ENCODE data around the gene GDPD5.

Gene GDPD5

GRCh38 chr11:75516140-75516539 is 9.6 kb downstream of the GDPD5 start:
- DNase-seq (ENCODE audit: low read depth in 2 of 2), result no peak

DNA sequence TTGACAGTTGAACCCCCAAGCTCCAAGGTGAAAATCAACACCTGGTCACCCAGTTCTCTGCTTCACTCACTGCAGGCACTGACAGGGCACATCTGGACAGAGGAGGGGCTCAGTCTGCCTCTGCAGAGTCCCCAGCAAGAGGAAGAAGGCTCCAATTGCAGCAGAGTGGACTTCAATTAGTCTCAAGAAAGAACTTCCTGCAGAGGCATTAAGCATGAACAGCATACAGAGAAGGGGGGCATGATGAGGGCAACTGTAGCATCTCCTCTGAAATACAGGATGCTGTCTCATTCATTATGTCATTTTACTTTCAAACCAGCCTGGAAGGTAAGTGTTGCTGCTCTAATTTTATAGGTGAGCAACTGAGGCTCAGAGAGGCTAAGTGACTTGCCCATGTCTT is 11.1 kb downstream of the GDPD5 start:
- no peak for DNase-seq (ENCODE audit: low read depth in 2 of 2)

- no peak for DNase-seq (ENCODE audit: low read depth in 2 of 2)
Observed at GRCh38 chr11:75513250-75513649, 12.5 kb downstream of the GDPD5 start.

- DNase-seq (ENCODE audit: low read depth in 2 of 2), result no peak
Observed at GRCh38 chr11:75510723-75511019, 15.1 kb downstream of the GDPD5 start.

- DNase-seq (ENCODE audit: low read depth in 2 of 2), result no peak
Observed at GRCh38 chr11:75510004-75510722, 15.6 kb downstream of the GDPD5 start.

DNA sequence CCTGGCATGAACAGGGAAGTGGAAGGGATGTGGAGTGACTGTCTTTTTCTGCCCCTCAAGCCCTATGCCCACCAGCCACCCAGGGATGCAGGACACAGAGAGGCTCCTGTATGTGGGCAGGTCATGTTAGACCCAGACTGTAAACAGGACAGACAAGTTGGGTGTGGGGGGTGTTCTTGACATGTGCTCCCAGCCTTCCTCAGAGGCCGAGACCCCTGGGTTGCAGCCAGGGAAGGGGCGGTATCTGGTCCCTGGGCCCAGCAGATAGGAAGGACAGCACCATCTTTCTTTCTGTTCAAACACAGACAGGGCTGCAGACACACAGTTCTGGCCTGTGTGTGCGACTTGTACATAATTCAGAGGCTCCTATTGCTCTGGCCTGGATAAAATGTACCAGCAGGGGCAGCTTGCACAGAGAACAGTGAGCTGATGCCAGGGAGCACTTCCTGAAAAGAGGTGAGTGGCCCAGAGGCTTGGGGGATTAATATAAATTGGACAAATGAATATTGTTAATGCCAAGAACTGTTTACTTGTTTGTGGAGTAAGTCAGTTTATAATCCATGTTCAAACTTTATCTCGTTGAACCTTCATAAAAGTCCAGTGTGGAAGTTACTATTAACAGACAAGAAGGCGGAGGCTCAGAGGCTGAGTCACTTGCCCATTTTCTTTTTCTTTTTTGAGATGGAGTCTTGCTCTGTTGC is 16.6 kb downstream of the GDPD5 start:
- no peak for DNase-seq (ENCODE audit: low read depth in 2 of 2)

DNA sequence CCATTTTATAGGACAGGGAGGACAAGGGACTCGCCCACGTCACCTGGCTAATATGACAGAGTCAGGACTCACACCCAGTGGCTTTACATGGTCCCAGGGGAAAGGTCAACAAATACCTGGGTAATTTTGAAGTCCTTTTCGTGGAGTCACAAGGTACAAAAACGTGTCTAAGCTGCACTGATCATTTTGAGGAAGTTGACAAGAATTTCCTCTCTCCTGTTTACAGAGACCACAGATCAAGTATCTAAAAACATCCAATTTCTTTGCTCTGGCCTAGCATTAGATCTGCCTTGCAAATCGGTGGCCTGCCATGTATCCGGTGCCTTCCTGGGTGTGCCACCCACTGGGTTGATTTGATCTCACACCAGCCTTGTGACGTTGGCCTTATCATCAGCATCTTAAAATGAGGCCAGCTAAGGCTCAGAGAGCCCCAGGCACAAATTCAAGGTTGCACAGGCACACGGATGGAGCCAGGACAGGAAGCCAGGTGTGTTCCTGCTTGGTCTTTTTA is 17.6 kb downstream of the GDPD5 start:
- no peak for DNase-seq (ENCODE audit: low read depth in 2 of 2)

GRCh38 chr11:75507571-75507970 is 18.2 kb downstream of the GDPD5 start:
- DNase-seq (ENCODE audit: low read depth in 2 of 2), result no peak

DNA sequence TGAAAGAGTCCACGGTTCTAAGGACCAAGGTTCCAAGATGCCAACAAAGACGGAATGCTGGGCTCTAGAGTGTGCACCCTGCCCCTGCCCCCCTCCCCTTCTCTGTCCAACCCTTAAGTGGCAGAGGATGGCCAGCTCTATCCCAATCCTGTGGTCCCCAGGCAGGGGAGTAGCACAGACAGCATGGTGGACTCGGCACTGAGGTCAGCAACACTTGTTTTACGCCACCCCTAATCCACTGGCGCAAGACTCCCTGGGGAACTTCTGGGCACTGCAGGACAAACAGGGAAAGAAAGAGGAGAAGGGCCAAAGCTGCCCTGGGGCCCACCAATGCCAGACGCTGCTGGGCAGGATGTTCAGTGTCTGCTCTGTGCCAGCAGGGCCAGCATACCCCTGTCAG is 18.9 kb downstream of the GDPD5 start:
- DNase-seq (ENCODE audit: low read depth in 2 of 2), result no peak

DNA sequence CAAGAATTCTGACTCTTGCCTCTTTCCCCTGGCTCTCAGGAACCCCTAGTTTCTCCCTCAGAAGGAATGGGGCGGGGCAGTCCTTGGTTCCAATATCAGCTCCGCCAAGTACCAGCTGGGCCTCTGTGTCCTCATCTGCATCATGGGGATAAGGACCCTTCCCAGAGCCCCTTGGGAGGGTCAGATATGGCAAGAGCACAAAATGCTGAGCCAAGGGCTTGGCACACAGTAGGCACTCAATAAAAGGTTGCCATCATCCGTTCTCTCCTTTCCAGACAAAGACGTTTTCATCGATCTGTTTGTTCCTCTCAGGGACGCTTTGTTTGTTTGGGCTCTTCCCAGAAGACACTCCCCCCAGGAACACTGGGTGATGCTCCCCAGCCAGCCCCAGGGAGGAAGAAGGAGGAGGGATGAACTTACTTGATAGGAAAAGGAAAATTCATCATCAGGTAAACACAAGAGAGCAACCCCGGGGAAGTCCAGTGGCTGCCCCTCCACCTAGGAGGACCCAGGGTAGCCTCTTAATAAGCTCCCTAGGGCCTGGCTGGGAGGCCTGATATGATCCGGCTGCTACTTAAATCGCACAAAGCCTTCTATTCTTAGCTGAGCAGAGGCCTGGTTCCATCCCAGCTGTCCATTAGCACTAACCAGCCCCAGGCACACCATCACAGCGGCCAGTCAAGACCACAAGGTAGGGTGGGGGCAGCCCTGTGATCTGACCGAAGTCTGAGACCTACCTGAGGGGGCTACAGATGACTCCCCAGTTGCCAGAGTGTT is 19.6 kb downstream of the GDPD5 start:
- DNase-seq (ENCODE audit: low read depth in 2 of 2), result no peak

DNA sequence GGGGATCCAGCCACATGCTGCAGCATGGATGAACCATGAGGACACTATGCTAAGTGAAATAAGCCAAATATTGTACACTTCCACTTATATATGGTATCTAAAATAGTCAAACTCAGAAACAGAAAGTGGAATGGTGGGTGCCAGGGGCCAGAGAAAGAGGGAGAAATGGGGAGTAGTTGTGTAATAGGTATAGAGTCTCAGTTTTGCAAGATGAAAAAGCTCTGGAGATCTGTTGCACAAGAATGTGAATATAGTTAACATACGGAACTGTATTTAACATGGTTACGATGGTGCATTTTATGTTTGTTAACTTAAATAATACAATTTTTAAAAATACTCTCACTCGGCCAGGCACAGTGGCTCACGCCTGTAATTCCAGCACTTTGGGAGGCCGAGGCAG is 21.2 kb downstream of the GDPD5 start:
- no peak for DNase-seq (ENCODE audit: low read depth in 2 of 2)

- DNase-seq (ENCODE audit: low read depth in 2 of 2), result no peak
Observed at GRCh38 chr11:75503531-75504099, 22.1 kb downstream of the GDPD5 start.

- no peak for DNase-seq (ENCODE audit: low read depth in 2 of 2)
Observed at GRCh38 chr11:75502138-75502537, 23.6 kb downstream of the GDPD5 start.

DNA sequence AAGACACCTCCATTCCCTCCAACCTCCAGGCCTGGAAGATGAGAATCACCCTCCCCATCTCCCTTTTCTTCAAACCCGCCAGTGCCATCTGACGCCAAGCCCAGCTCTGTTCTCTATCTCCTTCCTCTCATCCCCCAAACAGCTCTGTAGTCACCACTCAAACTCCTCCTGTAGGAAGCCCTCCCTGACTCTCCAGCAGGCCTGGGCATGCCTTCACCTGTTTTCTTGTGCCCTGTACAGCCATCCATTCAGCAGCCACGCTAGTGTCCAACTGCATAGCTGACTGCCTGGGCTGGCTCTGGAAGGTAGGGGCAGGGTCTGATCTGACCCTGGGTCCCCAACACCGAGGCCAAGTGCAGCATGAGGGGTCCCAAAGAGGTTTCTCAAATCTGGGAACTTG is 25.0 kb downstream of the GDPD5 start:
- DNase-seq (ENCODE audit: low read depth in 2 of 2), result no peak

DNA sequence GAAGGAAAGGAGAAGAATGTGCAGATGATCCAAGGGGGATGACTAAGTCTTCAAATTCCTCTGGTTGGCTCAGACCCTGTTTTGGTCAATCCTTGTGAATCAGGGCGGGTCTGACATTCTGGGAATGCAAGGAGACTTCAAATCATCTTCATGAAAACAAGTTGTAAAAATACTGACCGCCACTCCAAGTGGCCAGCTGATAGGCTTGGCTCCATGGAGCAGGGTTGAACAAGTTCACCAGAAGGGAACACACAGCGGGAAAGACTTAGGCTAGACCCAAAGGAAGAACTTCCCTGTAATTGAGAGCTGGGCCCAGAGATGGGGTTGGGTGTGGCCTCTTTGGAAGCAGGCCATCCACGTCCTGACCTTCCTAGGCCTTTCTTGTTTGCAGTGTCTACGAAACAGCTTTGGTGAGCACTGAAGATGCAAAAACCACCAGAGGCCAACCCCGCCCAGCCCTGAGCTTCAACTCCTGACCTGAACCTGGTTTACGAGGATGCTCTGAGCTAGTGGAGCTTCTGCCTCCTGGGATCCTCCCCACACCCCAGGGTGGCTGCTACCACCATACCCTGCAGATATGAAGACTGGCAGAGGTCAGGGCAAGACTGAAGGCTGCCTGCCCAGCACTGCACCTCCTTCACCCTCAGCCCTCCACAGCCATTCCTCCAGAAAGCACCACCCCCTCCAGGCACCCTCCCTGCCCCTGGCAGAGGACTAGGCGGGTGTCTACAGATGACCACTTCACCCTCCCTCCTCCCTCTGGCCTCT is 26.1 kb downstream of the GDPD5 start:
- no peak for DNase-seq (ENCODE audit: low read depth in 2 of 2)

DNA sequence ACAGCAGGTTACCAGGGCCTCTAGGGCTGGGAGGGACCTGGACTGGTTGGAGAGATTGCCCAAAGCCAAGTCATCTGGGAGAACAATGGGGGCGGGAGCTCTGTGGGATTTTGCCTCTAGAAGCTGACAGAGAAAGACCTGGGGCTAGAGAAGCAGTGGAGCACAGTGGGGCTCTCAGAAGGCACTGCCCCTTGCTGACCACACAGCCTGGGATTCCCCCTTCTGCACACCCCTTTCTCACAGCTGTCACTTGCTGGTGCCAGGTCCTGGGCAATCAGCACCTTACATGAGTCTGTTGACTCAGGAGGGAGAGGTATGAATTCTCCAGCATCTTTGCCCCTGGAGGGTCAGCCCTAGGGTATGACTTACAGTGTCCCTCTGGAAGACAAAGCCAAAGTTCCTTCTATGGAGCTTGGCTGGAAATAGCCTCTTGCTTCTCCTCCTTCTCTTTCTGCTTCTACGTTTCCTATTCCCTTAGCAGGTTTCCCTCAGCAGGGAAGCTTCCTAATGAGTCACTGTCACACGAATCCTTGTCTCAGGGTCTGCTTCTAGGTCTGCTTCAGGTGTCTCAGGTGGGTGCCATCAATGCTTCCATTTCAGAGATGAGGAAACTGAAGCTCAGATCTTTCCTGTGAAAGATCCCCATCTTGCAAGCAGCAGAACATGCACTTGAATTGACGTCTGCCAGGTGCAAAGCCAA is 27.0 kb downstream of the GDPD5 start:
- DNase-seq (ENCODE audit: low read depth in 2 of 2), result no peak

DNA sequence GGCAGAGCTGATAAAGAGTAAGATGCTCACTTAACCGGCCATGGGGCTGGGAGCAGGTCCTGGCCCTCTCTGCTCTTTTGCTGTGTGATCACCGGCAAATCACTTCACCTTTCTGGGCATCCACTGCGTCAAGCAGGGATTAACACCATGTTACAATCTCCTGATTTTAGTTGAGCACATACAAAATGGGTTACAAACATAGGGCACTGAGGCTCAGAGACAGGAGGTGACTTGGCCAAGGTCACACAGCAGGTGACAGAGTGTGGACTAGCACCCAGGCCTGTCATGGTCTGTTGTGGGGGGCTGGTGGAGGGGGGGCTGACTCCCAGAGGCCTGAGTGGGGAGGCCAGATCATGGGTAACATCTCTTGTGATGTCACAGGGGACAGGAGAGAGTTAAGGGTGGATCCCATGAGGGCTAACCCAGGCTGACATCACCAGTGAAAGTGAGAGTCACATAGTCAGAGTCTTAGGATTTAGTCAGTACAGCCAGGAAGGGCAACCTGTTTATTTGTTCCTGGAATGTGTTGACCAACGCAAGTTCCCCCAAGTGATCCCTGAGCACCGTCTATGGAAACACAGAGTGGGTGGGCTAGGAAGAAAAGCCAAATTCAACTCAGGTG is 27.8 kb downstream of the GDPD5 start:
- no peak for DNase-seq (ENCODE audit: low read depth in 2 of 2)

DNA sequence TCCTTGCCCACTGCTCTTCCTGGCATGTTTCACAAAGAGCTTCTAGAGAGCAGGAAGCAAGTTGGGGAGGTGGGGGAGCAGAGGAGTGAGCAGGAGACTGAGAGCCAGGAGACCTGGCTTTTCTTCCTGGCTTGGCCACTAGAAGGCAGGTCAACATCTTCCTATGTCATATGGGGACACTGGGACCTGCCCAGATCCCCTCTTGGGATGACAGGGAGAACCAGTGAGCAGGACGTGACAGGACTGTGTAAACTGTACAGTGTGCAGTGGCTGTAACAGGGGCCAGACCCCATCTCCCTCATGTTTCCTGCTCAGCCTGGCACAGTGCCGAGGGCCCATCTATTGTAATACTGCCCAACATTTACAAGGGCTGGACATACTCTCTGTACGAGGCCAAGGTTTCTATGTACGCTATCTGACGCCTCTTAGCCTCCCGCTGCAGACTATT is 29.4 kb downstream of the GDPD5 start:
- no peak for DNase-seq (ENCODE audit: low read depth in 2 of 2)

- DNase-seq (ENCODE audit: low read depth in 2 of 2), result no peak
Observed at GRCh38 chr11:75495749-75496304, 29.9 kb downstream of the GDPD5 start.

DNA sequence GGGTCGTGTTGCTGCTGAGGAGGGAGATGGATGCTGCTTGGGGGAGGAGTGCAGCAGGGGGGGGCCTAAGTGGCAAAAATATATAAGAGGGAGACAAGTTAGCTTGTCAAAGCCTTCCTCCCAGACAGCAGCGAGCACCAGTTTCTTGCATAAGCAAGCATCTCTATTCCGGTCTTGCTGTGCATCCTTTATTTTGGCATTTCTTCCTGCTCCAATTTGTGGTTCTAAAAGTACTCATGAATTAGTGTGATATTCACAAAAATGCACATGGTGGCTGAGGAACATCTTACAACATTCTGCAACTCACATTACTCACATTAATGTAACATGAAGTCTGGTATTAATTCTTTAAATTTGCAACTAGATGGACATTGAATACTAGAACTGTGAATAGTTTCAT is 32.1 kb downstream of the GDPD5 start:
- DNase-seq (ENCODE audit: low read depth in 2 of 2), result no peak

Measured in stimulated activated CD4-positive, alpha-beta T cell treated with anti-CD3 and anti-CD28 coated beads, Interleukin-4, amount 100 ng/mL, for 48 hours (primary cell).